Stimulated activated CD4-positive, alpha-beta T cell treated with anti-CD3 and anti-CD28 coated beads, Interleukin-2, amount 100 ng/mL, for 24 hours (primary cell): ENCODE results near the gene ZSWIM9.

Source experiments
- DNase-seq, 2 donors: peaks; one replicate each; pipeline ENCODE4 v3.0.0-alpha.2; 2020

The ZSWIM9 gene

GRCh38 chr19:48169939-48170803, at the start of gene ZSWIM9, which contains the start of gene LIG1:
Gene ZSWIM9, plus strand, starts transcription at chr19:48170680. Its CDS starts 1,123 bp downstream, at chr19:48171803.
Gene LIG1, minus strand, starts transcription at chr19:48170344. Its CDS starts 4,778 bp downstream, at chr19:48165566.
- peak; percentile 92 for DNase-seq

GRCh38 chr19:48121066-48121465, 49.4 kb upstream of the ZSWIM9 start:
- DNase-seq: no peak

- no peak for DNase-seq
These were observed 48.5 kb upstream of the ZSWIM9 start for GRCh38 chr19:48121909-48122371.

GRCh38 chr19:48122421-48122820, 48.1 kb upstream of the ZSWIM9 start:
- no peak for DNase-seq

- DNase-seq: peak; percentile 41 to 45
These were observed 46.4 kb upstream of the ZSWIM9 start for GRCh38 chr19:48123907-48124651.

GRCh38 chr19:48127561-48127960, 42.9 kb upstream of the ZSWIM9 start:
- DNase-seq: no peak

GRCh38 chr19:48133094-48133493, 37.4 kb upstream of the ZSWIM9 start:
- no peak for DNase-seq

GRCh38 chr19:48135411-48135810, 35.1 kb upstream of the ZSWIM9 start:
- DNase-seq: peak in 1 of 2 donors; percentile 49

- no peak for DNase-seq
These were observed 33.9 kb upstream of the ZSWIM9 start for GRCh38 chr19:48136547-48136946.

GRCh38 chr19:48137411-48137810, 33.1 kb upstream of the ZSWIM9 start:
- no peak for DNase-seq

GRCh38 chr19:48139053-48139452, 31.4 kb upstream of the ZSWIM9 start:
- DNase-seq: no peak

GRCh38 chr19:48147597-48148175, 22.8 kb upstream of the ZSWIM9 start:
- no peak for DNase-seq

- no peak for DNase-seq
These were observed 21.9 kb upstream of the ZSWIM9 start for GRCh38 chr19:48148576-48148975.

- DNase-seq: no peak
These were observed 21.1 kb upstream of the ZSWIM9 start for GRCh38 chr19:48149430-48149829.

- peak; percentile 71 to 76 for DNase-seq
These were observed 17.9 kb upstream of the ZSWIM9 start for GRCh38 chr19:48152551-48152950.

GRCh38 chr19:48154003-48154402, 16.5 kb upstream of the ZSWIM9 start:
- no peak for DNase-seq

- DNase-seq: no peak
These were observed 12.2 kb upstream of the ZSWIM9 start for GRCh38 chr19:48158210-48158790.

- no peak for DNase-seq
These were observed 1.8 kb upstream of the ZSWIM9 start for GRCh38 chr19:48168689-48169088.

GRCh38 chr19:48169578-48169938, 922 bp upstream of the ZSWIM9 start:
- peak; percentile 91 to 94 for DNase-seq

GRCh38 chr19:48170817-48171347, 402 bp downstream of the ZSWIM9 start:
- DNase-seq: no peak

- no peak for DNase-seq
These were observed 1.2 kb downstream of the ZSWIM9 start for GRCh38 chr19:48171710-48172109.

GRCh38 chr19:48174445-48175030, 4.1 kb downstream of the ZSWIM9 start:
- DNase-seq: no peak
